Measurements from ENCODE around the gene IRAK4.

DNA sequence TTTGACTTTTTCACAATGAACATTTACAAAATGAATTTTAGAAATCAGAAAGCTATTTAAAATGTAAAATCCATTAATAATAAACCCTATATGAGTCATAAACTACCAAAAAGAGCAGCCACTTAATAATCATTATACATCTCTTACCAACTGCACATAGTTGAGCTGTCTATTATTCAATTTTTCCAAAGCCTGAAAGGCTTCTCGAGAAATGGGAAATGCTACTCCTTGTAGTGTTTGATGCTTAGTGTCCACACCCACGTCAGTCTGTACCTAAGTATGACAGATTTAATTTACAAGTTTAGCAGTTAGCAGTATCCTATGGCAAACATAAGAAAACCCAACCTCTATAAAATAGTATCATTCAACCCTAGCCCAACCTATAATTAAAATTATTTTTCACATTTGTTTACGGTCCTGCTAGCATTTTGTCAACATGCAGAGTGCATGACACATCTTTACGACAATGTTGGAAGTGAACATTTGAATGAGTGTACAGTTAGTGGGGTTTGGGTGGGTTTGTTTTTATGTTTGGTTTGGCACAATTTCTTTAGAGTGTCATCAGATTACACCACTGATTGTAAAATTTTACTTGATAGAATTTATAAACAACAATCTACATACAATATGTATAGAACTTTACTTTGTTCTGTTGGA, 38.9 kb downstream of the IRAK4 start:
- TF ChIP-seq POLR2AphosphoS5 (IDR thresholded peaks at IDR 0.05; ENCODE audit: low read depth, low read length) (no peak), POLR2A (IDR thresholded peaks at IDR 0.05; ENCODE audit: low read depth, low read length) (no peak), TAF1 (IDR thresholded peaks at IDR 0.05; ENCODE audit: low read depth, low read length) (no peak), PAX5 (IDR thresholded peaks at IDR 0.05; ENCODE audit: insufficient read depth, low read length, severe bottlenecking) (no peak)

All from GM12891 (cell line).